GM21390 (cell line): ENCODE measurements around the gene BLOC1S1.
A peak's percentile ranks its signal among the peaks of the same experiment; 100 is the strongest.

Experiments
- ATAC-seq: cut with Tn5 transposase; IDR thresholded peaks from one replicate; pipeline ENCODE4 v1.9.1; 2021; ENCODE audit not compliant: unreplicated experiment

BLOC1S1 gene

DNA sequence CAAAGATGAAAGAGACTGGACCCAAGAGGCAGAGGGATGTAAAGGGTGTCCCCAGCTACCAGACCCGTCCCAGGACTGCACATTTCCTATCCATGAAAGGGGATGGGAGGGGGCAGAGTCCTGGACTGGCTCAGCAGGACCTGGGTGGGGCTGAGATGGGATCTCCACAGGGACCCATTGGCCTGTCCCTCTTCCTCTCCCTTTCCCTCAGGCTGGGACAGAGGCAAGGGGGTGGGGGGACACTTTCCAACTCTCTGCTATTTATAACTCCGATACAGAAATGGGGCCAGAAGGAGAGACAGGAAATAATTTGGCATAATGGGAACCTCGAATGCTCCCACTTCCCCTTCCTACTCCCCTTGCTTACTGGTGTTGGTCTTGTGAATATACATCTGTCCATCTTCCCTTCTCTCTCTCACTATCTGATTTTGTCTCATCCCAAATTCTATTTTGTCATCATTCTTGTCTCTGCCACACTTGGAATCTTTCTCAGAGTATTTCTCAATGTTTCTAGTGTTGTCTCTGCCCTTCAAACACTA, 7.1 kb upstream of the BLOC1S1 start:
- ATAC-seq = no peak

GRCh38 chr12:55711786-55712553, 3.9 kb upstream of the BLOC1S1 start:
- no peak for ATAC-seq

DNA sequence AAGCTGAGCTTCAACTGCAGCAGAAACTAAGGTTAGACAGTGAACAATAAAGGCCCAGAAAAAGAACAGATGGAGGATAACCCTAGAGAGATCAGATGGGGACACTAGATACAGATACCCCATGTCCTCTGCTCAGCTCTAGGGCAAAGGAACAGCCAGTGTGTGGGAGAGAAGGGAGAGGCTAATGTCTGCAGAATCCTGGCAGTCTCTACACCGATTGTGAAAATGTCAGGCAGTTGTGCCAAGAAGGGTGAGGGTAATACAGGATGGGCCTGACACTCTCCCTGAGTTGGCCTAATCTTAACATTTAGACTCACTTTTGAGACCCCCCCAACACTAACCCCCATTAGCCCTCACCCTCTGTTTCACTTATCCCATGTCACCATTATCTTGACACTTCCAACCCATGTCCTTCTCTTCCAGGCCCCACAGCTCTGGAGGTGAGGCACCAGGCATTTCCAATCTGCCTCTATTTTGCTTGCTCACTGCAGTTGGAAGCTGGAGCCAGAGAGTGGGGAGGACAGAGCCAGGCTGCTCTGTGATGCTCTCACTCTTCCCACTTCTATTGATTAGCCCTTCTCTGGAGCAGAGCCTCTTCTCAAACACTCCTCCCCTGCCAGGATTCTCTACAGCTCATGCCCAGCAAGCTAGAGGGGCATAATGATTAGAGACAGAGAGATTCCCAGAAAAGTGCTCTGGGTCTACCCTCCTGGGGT, 3.0 kb upstream of the BLOC1S1 start:
- no peak for ATAC-seq

DNA sequence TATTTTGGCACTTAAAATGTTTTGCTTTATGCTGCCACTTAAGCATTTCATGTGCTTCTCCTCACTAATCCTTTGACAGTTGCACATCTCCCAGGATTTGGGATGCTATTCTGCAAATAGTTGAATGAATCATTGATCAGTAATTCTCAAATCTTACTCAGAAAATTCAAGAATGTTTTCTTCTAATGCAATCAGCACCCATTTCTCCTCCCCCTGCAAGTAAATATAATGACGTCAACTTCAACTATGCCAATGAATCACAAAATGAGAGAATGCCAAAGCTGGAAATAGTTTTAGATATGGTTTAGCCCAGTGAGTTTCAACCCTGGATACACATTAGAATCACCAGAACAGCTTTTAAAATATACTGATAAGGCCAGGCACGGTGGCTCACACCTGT, 2.1 kb upstream of the BLOC1S1 start:
- no peak for ATAC-seq

DNA sequence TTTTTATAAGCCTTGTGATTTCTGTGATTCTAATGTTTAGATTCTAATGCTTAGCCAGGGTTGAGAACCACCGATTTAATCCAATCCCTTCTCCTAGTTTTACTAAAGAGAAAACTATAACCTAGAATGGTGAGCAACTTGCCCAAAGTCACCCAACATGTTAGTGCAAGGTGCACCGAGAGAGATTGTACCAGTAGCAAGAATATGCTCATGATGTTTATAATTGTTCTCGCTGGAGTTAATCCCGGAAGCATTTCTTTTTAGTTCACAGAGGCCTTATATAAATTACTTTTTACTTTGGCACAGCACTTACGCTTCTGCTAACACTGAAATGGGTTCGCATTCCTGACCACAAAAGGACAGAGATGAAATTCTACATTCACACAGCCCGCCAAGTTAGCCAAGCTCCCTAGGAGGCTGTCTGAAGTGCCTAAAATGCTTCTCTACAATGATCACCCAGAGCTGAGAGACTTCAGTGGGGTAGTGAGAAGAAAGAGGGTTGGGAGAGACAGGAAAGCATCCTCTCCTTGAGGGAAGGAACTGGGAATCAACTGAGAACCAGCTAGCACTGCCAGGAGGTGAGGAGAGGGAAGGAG, 579 bp upstream of the BLOC1S1 start:
- no peak for ATAC-seq

GRCh38 chr12:55716582-55716957, 724 bp downstream of the BLOC1S1 start:
- ATAC-seq = no peak

GRCh38 chr12:55717011-55718007, 1.5 kb downstream of the BLOC1S1 start:
- peak; percentile 26 for ATAC-seq

- no peak for ATAC-seq
These were observed 2.2 kb downstream of the BLOC1S1 start for GRCh38 chr12:55718015-55718414.

- no peak for ATAC-seq
These were observed 2.9 kb downstream of the BLOC1S1 start for GRCh38 chr12:55718624-55719275.

GRCh38 chr12:55719371-55719770, 3.5 kb downstream of the BLOC1S1 start:
- ATAC-seq = no peak

- ATAC-seq = no peak
These were observed 4.3 kb downstream of the BLOC1S1 start, which contains the start of gene RDH5 for GRCh38 chr12:55720071-55720564. TSS of gene RDH5 (plus strand) at chr12:55720393. CDS start at chr12:55721185, 792 bp downstream.

- ATAC-seq = no peak
These were observed 5.1 kb downstream of the BLOC1S1 start for GRCh38 chr12:55720894-55721444.

DNA sequence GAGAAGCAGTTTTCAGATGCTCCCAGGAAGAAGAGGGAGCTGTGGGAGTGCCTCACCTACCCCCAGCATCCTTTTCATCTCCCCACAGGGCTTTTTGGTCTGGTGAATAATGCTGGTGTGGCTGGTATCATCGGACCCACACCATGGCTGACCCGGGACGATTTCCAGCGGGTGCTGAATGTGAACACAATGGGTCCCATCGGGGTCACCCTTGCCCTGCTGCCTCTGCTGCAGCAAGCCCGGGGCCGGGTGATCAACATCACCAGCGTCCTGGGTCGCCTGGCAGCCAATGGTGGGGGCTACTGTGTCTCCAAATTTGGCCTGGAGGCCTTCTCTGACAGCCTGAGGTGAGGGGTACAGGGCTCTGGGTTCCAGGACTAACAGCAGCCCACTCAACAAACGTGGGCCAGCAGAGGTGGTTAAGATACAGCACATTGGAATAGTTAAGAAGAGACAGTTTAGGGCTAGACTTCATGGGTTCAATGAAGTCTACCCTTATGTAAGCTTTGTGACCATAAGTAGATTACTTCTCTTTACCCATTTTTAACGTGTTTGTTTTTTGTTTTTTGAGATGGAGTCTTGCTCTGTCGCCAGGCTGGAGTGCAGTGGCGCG, 5.9 kb downstream of the BLOC1S1 start:
- no peak for ATAC-seq

GRCh38 chr12:55722948-55723347, 7.1 kb downstream of the BLOC1S1 start:
- no peak for ATAC-seq

DNA sequence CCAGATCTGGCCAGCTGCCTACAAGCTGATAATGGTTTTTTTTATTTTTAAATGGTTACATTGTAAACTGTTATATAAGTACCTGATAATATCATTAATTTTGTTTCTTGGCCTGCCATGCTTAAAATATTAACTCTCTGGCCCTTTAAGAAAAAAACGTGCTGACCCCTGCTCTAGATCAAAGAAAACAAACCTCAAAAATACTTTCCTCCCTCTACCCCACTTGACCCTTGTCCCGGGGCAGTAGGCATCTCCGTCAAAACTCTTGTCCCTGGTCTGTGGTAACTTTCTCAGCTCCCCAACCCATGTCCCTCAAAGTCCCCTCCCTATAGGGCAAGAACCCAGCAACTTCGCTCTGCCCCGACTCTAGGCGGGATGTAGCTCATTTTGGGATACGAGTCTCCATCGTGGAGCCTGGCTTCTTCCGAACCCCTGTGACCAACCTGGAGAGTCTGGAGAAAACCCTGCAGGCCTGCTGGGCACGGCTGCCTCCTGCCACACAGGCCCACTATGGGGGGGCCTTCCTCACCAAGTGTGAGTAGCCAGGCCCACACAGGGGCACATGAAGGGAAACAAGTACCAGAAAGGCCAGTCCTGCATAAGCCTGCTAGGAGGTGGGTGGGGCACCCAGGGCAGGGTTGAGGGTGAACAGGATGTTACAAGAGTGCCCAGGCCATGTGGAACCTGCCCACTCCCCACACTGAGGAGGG, 7.8 kb downstream of the BLOC1S1 start:
- no peak for ATAC-seq

GRCh38 chr12:55724226-55724939, 8.5 kb downstream of the BLOC1S1 start:
- ATAC-seq = no peak

DNA sequence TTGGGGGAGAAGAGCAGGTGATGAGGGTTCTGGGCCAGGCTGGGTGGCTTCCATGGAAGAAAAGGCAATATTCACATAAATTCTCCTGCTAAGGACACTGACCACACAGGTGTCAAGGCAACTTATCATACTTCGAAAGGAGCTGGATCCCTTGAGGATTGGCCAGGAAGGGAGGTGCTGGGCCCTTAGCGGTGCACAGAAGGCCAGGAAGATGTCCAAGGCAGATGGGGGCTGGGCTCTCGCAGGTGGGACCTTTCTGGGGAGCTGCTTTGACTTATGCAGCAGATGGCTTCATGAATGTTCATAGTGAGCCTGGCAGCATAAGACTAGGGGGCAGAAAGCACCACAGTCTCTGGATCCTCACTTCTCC, 9.1 kb downstream of the BLOC1S1 start:
- no peak for ATAC-seq

DNA sequence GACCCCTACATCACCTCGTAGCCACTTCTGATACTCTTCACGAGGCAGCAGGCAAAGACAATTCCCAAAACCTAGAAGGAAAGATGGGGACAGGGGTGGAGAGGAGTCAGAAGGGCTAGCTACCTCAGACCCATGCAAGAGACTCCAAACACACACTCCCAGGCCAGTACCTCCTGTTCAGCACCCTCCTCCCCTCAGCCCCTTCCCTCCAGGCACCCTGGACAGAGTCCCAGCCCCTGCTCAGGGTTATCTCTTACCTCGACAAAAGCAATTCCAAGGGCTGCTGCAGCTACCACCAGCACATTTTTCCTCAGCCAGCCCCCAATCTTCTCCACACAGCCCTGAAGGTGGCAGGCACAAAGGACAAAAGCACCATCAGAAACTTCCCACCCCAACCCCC, 9.7 kb downstream of the BLOC1S1 start:
- ATAC-seq = no peak
